T-helper 17 cell (primary cell): ENCODE results near the gene TBC1D25. TPM values are rescaled to one million over a fixed set of nuclear protein-coding genes. Genes with fewer than 3 reads are reported as not detected.

Experiments
- ATAC-seq: fragments of 150-1000 bp; cut with Tn5 transposase; 2 replicates; pipeline ENCODE4 v1.10.0; 2021; ENCODE audit warnings: mild to moderate bottlenecking, moderate library complexity
- DNase-seq, 3 donors: peaks; one replicate each; pipeline versions ENCODE4 v3.0.0 to v3.0.0-alpha.2; 2020 to 2021
- H3K9me3 ChIP-seq: one replicate; pipeline ENCODE4 v1.7.0; 2013; ENCODE audit warnings: low read length, mild to moderate bottlenecking; ENCODE audit not compliant: control insufficient read depth, poor library complexity, severe bottlenecking
- H3K27ac Mint-ChIP-seq: one replicate; pipeline ENCODE4 v1.8.0; 2022; ENCODE audit warnings: mild to moderate bottlenecking, moderate library complexity, mixed read lengths
- H3K27me3 Mint-ChIP-seq: one replicate; pipeline ENCODE4 v1.8.0; 2022; ENCODE audit warnings: mixed read lengths
- H3K36me3 Mint-ChIP-seq: one replicate; pipeline ENCODE4 v1.8.0; 2022; ENCODE audit warnings: low read depth, mixed read lengths
- H3K4me1 Mint-ChIP-seq: one replicate; pipeline ENCODE4 v1.8.0; 2022; ENCODE audit warnings: mild to moderate bottlenecking, mixed read lengths
- H3K4me3 Mint-ChIP-seq: one replicate; pipeline ENCODE4 v1.8.0; 2022; ENCODE audit warnings: mild to moderate bottlenecking, moderate library complexity, mixed read lengths
- total RNA-seq, 4 donors: library from RNA in 2 of 4; stranded (reverse) in 2 of 4; gene quantifications; one replicate each; pipeline ENCODE4 v1.2.3 and lab custom pipeline; 2022 to 2026

Gene TBC1D25
- total RNA-seq, 2 donors from 2014 or later: 23.2 to 31.3 TPM

- Mint-ChIP-seq H3K27ac (no peak overlapping the region), H3K36me3 (no peaks in the 10 kb centered on the region), H3K4me1 (no peaks in the 10 kb centered on the region), H3K4me3 (no peak overlapping the region), H3K27me3 (no peaks in the 10 kb centered on the region)
- ATAC-seq (no peak), DNase-seq (no peak)
- no peaks in the 10 kb centered on the region for H3K9me3 ChIP-seq
Observed at GRCh38 chrX:48604701-48605100, 65.2 kb downstream of the TBC1D25 start.

GRCh38 chrX:48606091-48606490, 66.6 kb downstream of the TBC1D25 start:
- ATAC-seq (no peak), DNase-seq (no peak)
- H3K4me3 Mint-ChIP-seq: no peak overlapping the region
- no peaks in the 10 kb centered on the region for H3K4me1 Mint-ChIP-seq
- no peaks in the 10 kb centered on the region for H3K27me3 Mint-ChIP-seq
- no peaks in the 10 kb centered on the region for H3K36me3 Mint-ChIP-seq
- no peak overlapping the region for H3K27ac Mint-ChIP-seq
- no peaks in the 10 kb centered on the region for H3K9me3 ChIP-seq

GRCh38 chrX:48611703-48612102, 72.2 kb downstream of the TBC1D25 start:
- ATAC-seq: no peak
- Mint-ChIP-seq H3K36me3 (no peaks in the 10 kb centered on the region), H3K27ac (no peak overlapping the region)

More at GRCh38 chrX:48611703-48612102, 72.2 kb downstream of the TBC1D25 start:
- H3K9me3 ChIP-seq: no peaks in the 10 kb centered on the region
- Mint-ChIP-seq H3K27me3 (no peaks in the 10 kb centered on the region), H3K4me3 (no peak overlapping the region), H3K4me1 (no peaks in the 10 kb centered on the region)
- DNase-seq: no peak

Other genes starting within 250 kb of the TBC1D25 start
- gene SSX3, start 183.0 kb upstream of the TBC1D25 start, total RNA-seq: not detected
- gene SSX4, start 156.2 kb upstream of the TBC1D25 start, total RNA-seq: not detected
- gene SSX4B, start 127.8 kb upstream of the TBC1D25 start, total RNA-seq: not detected
- 10 to 100 TPM; 25.2 to 27.7 TPM for gene SLC38A5, start 69.5 kb upstream of the TBC1D25 start, total RNA-seq
- 10 to 100 TPM; 59.9 to 70.1 TPM for gene FTSJ1, start 63.5 kb upstream of the TBC1D25 start, total RNA-seq
- gene PORCN, start 30.7 kb upstream of the TBC1D25 start, total RNA-seq: 10 to 100 TPM; 13.3 to 18.0 TPM
- 10 to 100 TPM; 43.9 to 53.6 TPM for gene EBP, start 17.9 kb upstream of the TBC1D25 start, total RNA-seq
- gene RBM3, start 34.8 kb downstream of the TBC1D25 start, total RNA-seq: 100 to 1,000 TPM; 319 to 380 TPM
- 10 to 100 TPM; 49.1 to 53.3 TPM for gene WDR13, start 57.8 kb downstream of the TBC1D25 start, total RNA-seq
- 100 to 1,000 TPM in 1 of 2 donors, 10 to 100 TPM in 1; 86.0 to 105 TPM for gene WAS, start 144.1 kb downstream of the TBC1D25 start, total RNA-seq
- 1 to 10 TPM; 5.8 to 6.4 TPM for gene SUV39H1, start 157.0 kb downstream of the TBC1D25 start, total RNA-seq
- gene GLOD5, start 222.0 kb downstream of the TBC1D25 start, total RNA-seq: not detected
- 1 to 10 TPM in 1 of 2 donors, under 1 TPM in 1; 0.32 to 7.6 TPM for gene GATA1, start 246.9 kb downstream of the TBC1D25 start, total RNA-seq